Measurements from ENCODE around the gene NRROS.

The NRROS gene

GRCh38 chr3:196620684-196621083 lies 18.8 kb upstream of the NRROS start:
- CTCF ChIA-PET: no interaction called here
- DNase-seq (ENCODE audit: extremely low spot score): no peak
- TF ChIP-seq NFRKB (IDR thresholded peaks at IDR 0.05) (no peak), ARNT (IDR thresholded peaks at IDR 0.05) (no peak), BHLHE40 (IDR thresholded peaks at IDR 0.05; ENCODE audit: borderline replicate concordance) (no peak), CTBP1 (IDR thresholded peaks at IDR 0.05; ENCODE audit: borderline replicate concordance) (no peak), L3MBTL2 (conservative IDR thresholded peaks at IDR 0.05) (no peak), TARDBP (IDR thresholded peaks at IDR 0.05) (no peak), LEF1 (IDR thresholded peaks at IDR 0.05; ENCODE audit: borderline replicate concordance) (no peak), SUZ12 (IDR thresholded peaks at IDR 0.05) (no peak), SP1 (IDR thresholded peaks at IDR 0.05) (no peak), FOXM1 (IDR thresholded peaks at IDR 0.05; ENCODE audit: borderline replicate concordance) (no peak), PKNOX1 (IDR thresholded peaks at IDR 0.05) (no peak), ELF4 (IDR thresholded peaks at IDR 0.05) (no peak), FOXA1 (IDR thresholded peaks at IDR 0.05) (no peak), FOXK2 (IDR thresholded peaks at IDR 0.05) (no peak), ZNF384 (IDR thresholded peaks at IDR 0.05) (no peak)
- POLR2A ChIA-PET: interaction anchor here (1.2 kb wide), 1 partner anchor 11 kb away, joined by 6 read pairs; no protein-coding TSS in a partner anchor

DNA sequence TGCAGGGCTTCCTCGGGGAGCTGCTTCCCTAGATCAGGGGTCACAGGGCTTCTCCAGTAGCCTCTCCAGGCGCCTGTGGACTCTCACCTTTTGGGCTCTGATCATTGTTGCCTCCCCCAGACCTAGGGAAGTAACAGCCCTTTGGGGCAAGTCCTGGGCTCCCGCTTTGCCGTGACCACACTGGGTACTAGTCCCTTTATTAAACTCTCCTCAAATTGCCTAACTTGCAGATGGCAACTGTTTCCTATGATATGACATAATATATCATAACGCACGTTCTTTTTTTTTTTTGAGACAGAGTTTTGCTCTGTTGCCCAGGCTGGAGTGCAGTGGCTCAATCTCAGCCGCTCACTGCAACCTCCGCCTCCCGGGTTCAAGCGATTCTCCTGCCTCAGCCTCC lies 17.9 kb upstream of the NRROS start:
- ChIA-PET POLR2A (interaction anchor here (1.2 kb wide), 1 partner anchor 10 kb away, joined by 6 read pairs; no protein-coding TSS in a partner anchor), CTCF (interaction anchor here (1.7 kb wide), 1 partner anchor 12 kb away, joined by 5 read pairs; no protein-coding TSS in a partner anchor)
- TF ChIP-seq SP1 (IDR thresholded peaks at IDR 0.05) (no peak), NFRKB (IDR thresholded peaks at IDR 0.05) (no peak), HDGF (IDR thresholded peaks at IDR 0.05; ENCODE audit: borderline replicate concordance) (no peak), CTBP1 (IDR thresholded peaks at IDR 0.05; ENCODE audit: borderline replicate concordance) (no peak), ELF4 (IDR thresholded peaks at IDR 0.05) (no peak), SUZ12 (IDR thresholded peaks at IDR 0.05) (no peak), FOXM1 (IDR thresholded peaks at IDR 0.05; ENCODE audit: borderline replicate concordance) (no peak)
- DNase-seq (ENCODE audit: extremely low spot score): no peak

GRCh38 chr3:196624067-196624790 lies 15.3 kb upstream of the NRROS start:
- TF ChIP-seq SP1 (IDR thresholded peaks at IDR 0.05) (no peak), ELF4 (IDR thresholded peaks at IDR 0.05) (no peak), HDGF (IDR thresholded peaks at IDR 0.05; ENCODE audit: borderline replicate concordance) (no peak), FOXK2 (IDR thresholded peaks at IDR 0.05) (no peak), CTBP1 (IDR thresholded peaks at IDR 0.05; ENCODE audit: borderline replicate concordance) (no peak), SUZ12 (IDR thresholded peaks at IDR 0.05) (no peak), TARDBP (IDR thresholded peaks at IDR 0.05) (no peak), ARNT (IDR thresholded peaks at IDR 0.05) (no peak), BHLHE40 (IDR thresholded peaks at IDR 0.05; ENCODE audit: borderline replicate concordance) (no peak), L3MBTL2 (conservative IDR thresholded peaks at IDR 0.05) (no peak), LEF1 (IDR thresholded peaks at IDR 0.05; ENCODE audit: borderline replicate concordance) (no peak), PKNOX1 (IDR thresholded peaks at IDR 0.05) (no peak), NFRKB (IDR thresholded peaks at IDR 0.05) (no peak), ZNF384 (IDR thresholded peaks at IDR 0.05) (no peak)
- ChIA-PET CTCF (no interaction called here), POLR2A (no interaction called here)
- no peak for DNase-seq (ENCODE audit: extremely low spot score)

DNA sequence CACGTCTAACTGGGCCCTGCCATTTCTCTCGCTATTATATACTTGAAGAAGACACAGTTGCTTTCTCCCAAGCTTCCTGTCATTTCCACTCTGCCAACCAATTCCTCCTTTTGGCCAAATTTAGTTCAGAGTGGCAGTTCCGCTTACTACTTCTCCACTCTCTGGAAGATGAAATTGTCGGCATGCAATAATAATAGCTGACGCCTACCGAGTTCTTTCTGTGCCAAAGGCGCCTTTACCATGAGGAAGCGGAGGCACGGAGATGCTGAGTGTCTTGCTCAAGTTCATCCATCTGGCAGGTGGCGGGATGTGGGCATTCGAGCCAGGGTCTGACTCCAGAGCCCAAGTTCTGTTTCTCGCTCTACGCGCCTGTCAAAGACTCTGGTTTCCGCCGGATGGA lies 14.6 kb upstream of the NRROS start:
- CTCF ChIA-PET: no interaction called here
- TF ChIP-seq SUZ12 (IDR thresholded peaks at IDR 0.05) (no peak), FOXM1 (IDR thresholded peaks at IDR 0.05; ENCODE audit: borderline replicate concordance) (no peak), ELF4 (IDR thresholded peaks at IDR 0.05) (no peak), SP1 (IDR thresholded peaks at IDR 0.05) (no peak), ARNT (IDR thresholded peaks at IDR 0.05) (no peak), HDGF (IDR thresholded peaks at IDR 0.05; ENCODE audit: borderline replicate concordance) (no peak)
- no peak for DNase-seq (ENCODE audit: extremely low spot score)
- POLR2A ChIA-PET: no interaction called here

GRCh38 chr3:196625331-196625730 lies 14.2 kb upstream of the NRROS start:
- ChIA-PET CTCF (no interaction called here), POLR2A (no interaction called here)
- no peak for DNase-seq (ENCODE audit: extremely low spot score)
- TF ChIP-seq ELF4 (IDR thresholded peaks at IDR 0.05): no peak
- no peak for TF ChIP-seq ZNF384 (IDR thresholded peaks at IDR 0.05)
- no peak for TF ChIP-seq BHLHE40 (IDR thresholded peaks at IDR 0.05; ENCODE audit: borderline replicate concordance)
- no peak for TF ChIP-seq FOXM1 (IDR thresholded peaks at IDR 0.05; ENCODE audit: borderline replicate concordance)
- no peak for TF ChIP-seq PKNOX1 (IDR thresholded peaks at IDR 0.05)
- no peak for TF ChIP-seq TARDBP (IDR thresholded peaks at IDR 0.05)
- TF ChIP-seq FOXA1 (IDR thresholded peaks at IDR 0.05): no peak
- TF ChIP-seq CTBP1 (IDR thresholded peaks at IDR 0.05; ENCODE audit: borderline replicate concordance): no peak
- no peak for TF ChIP-seq SP1 (IDR thresholded peaks at IDR 0.05)

GRCh38 chr3:196627918-196628231 lies 11.6 kb upstream of the NRROS start:
- POLR2A ChIA-PET: no interaction called here
- no peak for DNase-seq (ENCODE audit: extremely low spot score)
- CTCF ChIA-PET: no interaction called here
- TF ChIP-seq LEF1 (IDR thresholded peaks at IDR 0.05; ENCODE audit: borderline replicate concordance): no peak
- TF ChIP-seq L3MBTL2 (conservative IDR thresholded peaks at IDR 0.05): no peak
- TF ChIP-seq PKNOX1 (IDR thresholded peaks at IDR 0.05): no peak
- TF ChIP-seq SP1 (IDR thresholded peaks at IDR 0.05): no peak
- TF ChIP-seq CTBP1 (IDR thresholded peaks at IDR 0.05; ENCODE audit: borderline replicate concordance): no peak
- TF ChIP-seq ARNT (IDR thresholded peaks at IDR 0.05): no peak

Data from HEK293T (cell line).